Skin epidermis (tissue), 12 donors: ENCODE results near the gene VGLL3.

Experiments
- H3K27ac ChIP-seq, 21 experiments: fragments of 200-600 bp; sonication (generic) in 11 of 21; one replicate each; pipeline ENCODE4 v1.5.0; 2020; ENCODE audit warnings: mild to moderate bottlenecking in 3 of 21, inconsistent platforms in 2 of 21, moderate library complexity in 2 of 21
- H3K4me3 ChIP-seq, 7 experiments: fragments of 200-600 bp; sonication (generic) in 2 of 7; one replicate each; pipeline ENCODE4 v1.5.0; 2020; ENCODE audit warnings: inconsistent platforms in 2 of 7, mild to moderate bottlenecking in 2 of 7, moderate library complexity in 1 of 7

VGLL3 gene

DNA sequence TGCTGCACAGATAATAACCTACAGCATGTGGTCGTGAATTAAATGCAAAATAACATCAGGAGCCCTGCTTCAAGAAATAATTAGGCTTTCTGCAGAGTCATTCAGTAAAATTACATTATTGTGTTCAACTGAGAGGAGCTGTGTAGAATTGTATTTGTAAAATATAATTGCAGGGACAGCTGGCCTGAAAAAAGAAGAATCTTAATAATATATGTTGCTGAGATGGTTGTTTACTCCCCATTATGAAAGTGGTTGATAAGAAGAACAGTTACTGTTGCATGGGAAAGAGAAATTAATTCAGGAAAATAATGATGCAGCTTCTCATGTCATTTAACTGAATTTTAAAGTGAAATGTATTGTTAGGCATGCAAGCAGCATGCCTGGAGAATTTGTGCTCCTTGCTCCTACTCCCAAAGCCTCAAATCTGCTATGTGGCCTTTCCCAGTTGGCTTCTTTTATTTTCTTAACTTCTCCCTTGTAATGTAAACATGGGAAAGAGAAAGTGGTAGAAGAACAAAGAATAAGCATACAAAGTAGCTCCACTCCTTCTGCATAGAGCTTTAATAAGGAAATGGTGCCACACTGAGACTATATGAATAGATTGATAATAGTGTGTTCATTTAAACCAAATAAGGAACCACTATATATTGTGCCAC, 100.1 kb downstream of the VGLL3 start:
- H3K4me3 ChIP-seq, result no peak overlapping the region
- no peak overlapping the region for H3K27ac ChIP-seq
